K562 (cell line): ENCODE data around the gene ABHD14A. TPM values are rescaled to one million over a fixed set of nuclear protein-coding genes. Genes with fewer than 3 reads are reported as not detected.
A peak's percentile ranks its signal among the peaks of the same experiment; 100 is the strongest.

Experiments used
- AFF1 ChIP-seq, 2 experiments: fragments of 450-650 bp; IDR thresholded peaks; 2 replicates each; pipeline ENCODE4 v1.6.1; 2018; ENCODE audit warnings: mild to moderate bottlenecking in 2 of 2, low read depth in 1 of 2; ENCODE audit not compliant: partially characterized antibody in 2 of 2
- ASH1L ChIP-seq: fragments of 450-650 bp; IDR thresholded peaks from 2 replicates; pipeline ENCODE4 v1.6.1; 2018; ENCODE audit warnings: borderline replicate concordance, mild to moderate bottlenecking, low read depth; ENCODE audit not compliant: partially characterized antibody
- CEBPG ChIP-seq, 3 experiments: fragments of 200-800 bp in 1 of 3; sonication (Bioruptor generic) in 1 of 3; sonication (generic) in 1 of 3; formaldehyde crosslinking in 1 of 3; IDR thresholded peaks in 2 of 3; conservative IDR thresholded peaks in 1 of 3; 2 replicates each; pipeline versions ENCODE4 v1.6.1 to v1.8.0; 2016 to 2022; ENCODE audit warnings: missing compliant biosample characterization in 2 of 3, missing genetic modification characterization in 2 of 3, mild to moderate bottlenecking in 1 of 3, missing genetic modification reagents in 1 of 3
- CHAMP1 ChIP-seq: fragments of 450-650 bp; IDR thresholded peaks from 2 replicates; pipeline ENCODE4 v1.6.1; 2016; ENCODE audit warnings: mild to moderate bottlenecking
- COPS2 ChIP-seq: fragments of 450-650 bp; conservative IDR thresholded peaks from 2 replicates; pipeline ENCODE4 v1.6.1; 2016; ENCODE audit warnings: mild to moderate bottlenecking, moderate library complexity
- DPF2 ChIP-seq: fragments of 450-650 bp; IDR thresholded peaks from 2 replicates; pipeline ENCODE4 v1.6.1; 2016
- HDGF ChIP-seq: fragments of 450-650 bp; IDR thresholded peaks from 2 replicates; pipeline ENCODE4 v1.6.1; 2016
- HMG20A ChIP-seq: fragments of 450-650 bp; formaldehyde crosslinking; conservative IDR thresholded peaks from 2 replicates; pipeline ENCODE4 v1.4.0; 2020; ENCODE audit warnings: mild to moderate bottlenecking, mixed read lengths
- NUFIP1 ChIP-seq: fragments of 450-650 bp; IDR thresholded peaks from 2 replicates; pipeline ENCODE4 v1.6.1; 2018; ENCODE audit not compliant: partially characterized antibody
- SIN3B ChIP-seq: fragments of 450-650 bp; IDR thresholded peaks from 2 replicates; pipeline ENCODE4 v1.6.1; 2017; ENCODE audit warnings: low read depth, mild to moderate bottlenecking, moderate library complexity
- THAP12 ChIP-seq: fragments of 250-450 bp; sonication (Bioruptor Pico); IDR thresholded peaks from 2 replicates; pipeline ENCODE4 v1.9.0; 2021; ENCODE audit warnings: mild to moderate bottlenecking, inconsistent platforms
- ZNF280B ChIP-seq: fragments of 250-450 bp; sonication (Bioruptor Pico); IDR thresholded peaks from 2 replicates; pipeline ENCODE4 v1.5.1; 2021; ENCODE audit warnings: mild to moderate bottlenecking
- ZNF512 ChIP-seq: IDR thresholded peaks from 2 replicates; pipeline ENCODE4 v1.6.1; 2016; ENCODE audit warnings: missing genetic modification characterization, missing compliant biosample characterization
- polyA plus RNA-seq, 8 experiments: library from polyadenylated mRNA; depleted of rRNA in 4 of 8; stranded (reverse) in 5 of 8; unstranded in 3 of 8; fragments of >200 nt; fragmentation: Nextera tagmentation in 2 of 8; fragmentation: Illumina TruSeq in 1 of 8; extraction: Ambion mirVana in 2 of 8; extraction: Trizol in 1 of 8; gene quantifications; 2 replicates each; pipeline versions ENCODE4 v1.2.1 to v1.2.3, GENCODE V29; 2011 to 2014; ENCODE audit warnings: inconsistent platforms in 1 of 8, missing spikeins in 1 of 8
- total RNA-seq, 7 experiments: library from RNA; depleted of rRNA in 6 of 7; stranded (reverse); fragments of >200 nt in 6 of 7; fragmentation: Illumina TruSeq in 2 of 7; extraction: Trizol in 2 of 7; gene quantifications; 2 replicates each; pipeline versions ENCODE4 v1.2.1 to v1.2.3, GENCODE V29; 2011 to 2021; ENCODE audit warnings: low replicate concordance in 1 of 7

The ABHD14A gene
- total and polyA plus RNA-seq, 9 of the 15 experiments (the other 6 are each of a cell fraction or from before 2014, with no cell fraction given), result 0.90 to 10.5 (median 8.3) TPM

GRCh38 chr3:51974963-51975851 lies at the start of gene ABHD14A (continued):
- TF ChIP-seq ZNF280B (CRISPR knock-in tag), result no peak
- TF ChIP-seq ASH1L, result no peak
- no peak for TF ChIP-seq HMG20A (CRISPR knock-in tag)
- TF ChIP-seq HDGF, result peak; percentile 87; the same call in 1 of the 2 replicates
- 0 out of 2 replicates have a peak, but pooled peaks have one; percentile 16 for TF ChIP-seq CEBPG (CRISPR knock-in tag; IDR thresholded peaks at IDR 0.05)
- TF ChIP-seq CEBPG (tag; conservative IDR thresholded peaks at IDR 0.05 in 1 of 2, IDR thresholded peaks at IDR 0.05 in 1 of 2), result no peak
- TF ChIP-seq THAP12 (CRISPR knock-in tag), result no peak; the same call in 1 of the 2 replicates
- TF ChIP-seq AFF1 (IDR thresholded peaks at IDR 0.05; ENCODE audit: low read depth in 1 of 2, partially characterized antibody in 2 of 2), result no peak
- peak; percentile 31; the same call in 1 of the 2 replicates for TF ChIP-seq SIN3B
- TF ChIP-seq NUFIP1, result no peak
- TF ChIP-seq CHAMP1, result no peak
- TF ChIP-seq COPS2, result no peak
- peak; percentile 14; the same call in 1 of the 2 replicates for TF ChIP-seq DPF2
- TF ChIP-seq ZNF512 (tag), result no peak
